HG03135 (cell line): ENCODE measurements around the gene DNAJC27.

Source experiments
- ATAC-seq: cut with Tn5 transposase; IDR thresholded peaks from one replicate; pipeline ENCODE4 v1.9.1; 2021; ENCODE audit warnings: mild to moderate bottlenecking, moderate library complexity; ENCODE audit not compliant: unreplicated experiment

Gene DNAJC27

DNA sequence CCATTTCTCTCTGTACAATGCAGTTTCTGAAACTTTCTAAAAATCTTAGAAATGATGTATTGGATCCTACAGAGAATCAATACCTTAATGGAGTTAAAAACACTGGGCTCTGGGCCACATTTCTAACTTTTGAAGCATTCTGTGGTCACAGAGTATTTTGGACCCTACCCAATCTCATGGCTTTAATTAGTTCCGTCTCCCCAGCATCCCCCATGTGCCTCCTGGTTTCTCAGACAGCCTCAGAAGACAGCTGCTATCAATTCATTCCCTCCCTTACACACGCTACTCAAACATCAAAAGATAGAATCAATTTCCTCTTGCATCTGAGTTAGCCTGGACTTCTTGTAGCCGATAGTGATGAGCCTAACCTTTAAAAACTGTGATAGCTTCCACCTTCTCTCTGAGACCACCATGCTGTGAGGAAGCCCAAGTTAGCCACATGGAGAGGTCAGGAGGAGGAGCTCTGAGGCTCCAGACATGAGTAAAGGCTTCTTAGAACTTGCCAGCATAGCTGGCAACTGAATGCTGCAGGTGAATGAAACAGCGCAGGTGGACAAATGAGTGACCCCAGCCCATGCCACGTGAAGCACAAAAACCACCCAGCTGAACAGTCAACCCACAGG lies 62.1 kb downstream of the DNAJC27 start:
- ATAC-seq: no peak

DNA sequence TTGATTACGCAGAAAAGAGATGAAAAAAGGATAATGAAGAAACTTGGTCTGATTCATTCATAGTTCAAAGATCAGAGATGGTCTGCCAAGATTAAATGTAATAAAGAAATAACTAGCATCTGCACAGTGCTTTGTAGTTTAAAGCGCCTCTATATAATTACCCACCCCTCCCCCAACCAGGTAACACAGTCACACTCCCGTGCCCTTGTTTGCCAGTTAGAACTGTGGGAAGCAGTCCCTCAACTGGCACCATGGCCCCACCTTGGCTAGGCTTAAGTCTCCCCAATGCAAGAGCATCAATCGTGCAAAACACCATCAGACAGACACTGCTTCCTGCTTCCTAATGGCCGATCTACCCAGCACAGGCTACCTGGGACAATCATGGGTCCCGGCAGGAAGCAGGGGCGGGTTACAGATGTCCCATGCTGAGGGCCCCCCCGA lies 63.3 kb downstream of the DNAJC27 start:
- ATAC-seq: no peak

DNA sequence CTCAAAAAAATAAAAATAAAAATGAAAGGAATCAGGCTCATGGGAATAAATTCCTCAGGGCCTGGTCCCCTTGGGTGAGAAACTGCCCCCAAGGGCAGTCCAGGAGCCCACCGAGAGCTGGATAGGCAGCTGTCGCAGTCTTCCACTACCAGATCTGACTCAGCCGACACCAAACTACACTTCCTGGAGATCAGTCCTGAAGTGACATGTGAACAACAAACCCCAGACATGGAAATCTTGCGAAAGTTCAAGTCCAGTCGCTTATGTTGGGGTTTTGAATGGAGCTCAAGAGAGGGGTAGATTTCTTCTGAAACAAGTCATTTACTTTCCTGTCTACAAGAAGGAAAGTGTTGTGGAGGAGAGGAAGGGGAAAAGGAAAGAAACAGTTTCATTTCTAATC lies 64.6 kb downstream of the DNAJC27 start:
- ATAC-seq: no peak

DNA sequence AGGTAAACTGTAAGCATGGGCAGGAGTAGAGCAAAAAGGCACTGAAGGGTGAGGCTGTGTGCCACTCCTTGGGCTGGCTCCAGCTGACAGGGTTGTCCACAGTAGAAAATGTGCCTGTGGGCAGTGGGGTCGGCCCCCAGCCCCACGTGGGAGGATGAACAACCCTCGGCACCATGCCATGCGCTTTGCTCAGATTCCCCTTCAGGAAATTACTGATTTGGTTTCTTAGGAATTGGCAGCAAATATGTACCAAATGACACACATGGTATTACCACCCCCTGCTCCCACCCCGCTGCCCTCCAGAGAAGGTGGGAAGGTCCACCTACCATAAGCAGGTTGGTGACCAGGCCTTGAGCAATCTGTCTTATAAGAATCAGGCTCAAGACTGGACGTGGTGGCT lies 65.3 kb downstream of the DNAJC27 start:
- no peak for ATAC-seq

- ATAC-seq: no peak
Observed at GRCh38 chr2:24903161-24904103, 68.3 kb downstream of the DNAJC27 start.

GRCh38 chr2:24899361-24899910 lies 72.3 kb downstream of the DNAJC27 start:
- no peak for ATAC-seq

DNA sequence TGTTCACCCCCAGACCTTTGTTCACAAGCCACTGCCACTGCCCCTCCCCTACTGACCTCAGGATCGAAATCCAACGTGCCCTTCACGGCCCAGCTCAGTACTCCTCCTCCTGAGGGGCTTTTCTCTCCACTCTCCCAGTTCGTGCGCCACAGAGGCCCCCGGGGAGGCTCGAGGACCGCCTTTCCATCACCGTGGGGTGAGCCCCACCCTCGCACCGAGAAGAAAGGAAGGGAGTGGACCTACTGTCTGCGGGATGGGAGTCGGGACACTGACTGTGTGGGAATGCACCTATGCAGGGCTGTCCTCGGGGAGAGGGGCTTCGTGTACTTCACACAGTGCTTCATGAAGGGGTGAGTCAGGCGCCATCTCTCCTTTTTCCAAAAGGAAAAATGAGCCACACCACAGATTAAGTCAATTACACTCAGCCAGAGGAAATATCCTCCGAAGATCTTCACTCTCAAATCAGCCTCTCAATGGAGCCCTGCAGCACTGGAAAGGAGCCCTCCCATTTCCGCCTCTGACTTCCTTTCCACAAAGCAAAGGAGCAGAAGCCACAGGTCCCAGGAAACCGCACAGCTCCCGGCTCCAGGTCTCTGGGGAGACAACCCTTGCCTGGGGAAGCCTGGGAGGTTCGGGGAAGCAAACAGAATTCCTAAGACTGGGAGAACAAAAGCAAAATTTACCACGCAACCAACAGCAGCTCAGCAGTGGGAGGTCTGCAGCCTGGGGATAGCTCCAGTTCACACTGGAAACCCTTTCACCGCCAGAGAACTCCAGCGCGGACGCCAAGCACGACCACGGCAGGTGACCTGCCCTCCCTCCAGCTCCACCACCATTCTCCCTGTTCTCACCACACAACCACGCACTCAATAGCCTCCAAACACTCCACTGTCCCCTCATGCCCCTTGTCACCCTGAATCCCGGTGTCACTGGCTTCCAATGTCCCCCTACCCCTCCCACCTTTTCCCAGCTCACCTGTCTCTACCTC lies 73.3 kb downstream of the DNAJC27 start:
- no peak for ATAC-seq

DNA sequence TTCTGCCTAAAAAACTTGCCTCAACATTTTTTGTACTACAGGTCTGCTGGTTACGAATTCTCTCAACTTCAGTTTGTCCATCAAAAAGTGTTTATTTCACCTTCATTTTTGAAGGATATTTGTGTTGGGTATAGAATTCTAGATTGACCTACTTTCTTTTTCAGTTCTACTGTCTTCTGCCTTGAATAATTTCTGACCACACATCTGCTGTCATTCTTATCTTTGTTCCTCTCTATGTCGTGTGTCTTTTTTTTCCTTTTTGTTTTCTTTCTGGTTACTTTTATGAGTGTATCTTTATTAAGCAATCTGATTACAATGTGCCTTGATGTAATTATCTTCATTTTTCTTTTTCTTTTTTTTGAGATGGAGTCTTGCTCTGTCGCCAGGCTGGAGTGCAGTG lies 77.0 kb downstream of the DNAJC27 start:
- no peak for ATAC-seq

GRCh38 chr2:24893934-24894333 lies 77.8 kb downstream of the DNAJC27 start:
- no peak for ATAC-seq
